Keratinocyte (primary cell): ENCODE data around the gene CBX7. TPM values are rescaled to one million over a fixed set of nuclear protein-coding genes. Genes with fewer than 3 reads are reported as not detected.

Experiments used
- DNase-seq: peaks from one replicate; pipeline ENCODE4 v3.0.0-alpha.2; 2011; ENCODE audit warnings: low read depth, missing footprints, low spot score
- FAIRE-seq: peaks from 2 replicates; lab custom pipeline; 2011; peaks lifted over from hg19 to GRCh38; lab: Jason Lieb, UNC
- H2AFZ ChIP-seq: 2 replicates; pipeline ENCODE4 v1.6.0; 2012; ENCODE audit warnings: low read length, control low read depth, inconsistent platforms; ENCODE audit not compliant: control insufficient read depth
- H3K27ac ChIP-seq: 2 replicates; pipeline ENCODE4 v1.5.1; 2011; ENCODE audit warnings: low read length; ENCODE audit not compliant: control insufficient read depth, insufficient read depth
- H3K27me3 ChIP-seq: 3 replicates; pipeline ENCODE4 v1.6.0; 2011; ENCODE audit warnings: low read length; ENCODE audit not compliant: control insufficient read depth, insufficient read depth; ENCODE audit errors: extremely low read depth
- H3K36me3 ChIP-seq, 2 experiments: 2 replicates in 1 of 2; 3 replicates in 1 of 2; pipeline ENCODE4 v1.5.1; 2011; ENCODE audit warnings: low read length in 2 of 2, mild to moderate bottlenecking in 1 of 2; ENCODE audit not compliant: control insufficient read depth in 2 of 2, insufficient read depth in 2 of 2; ENCODE audit errors: extremely low read depth in 1 of 2
- H3K4me1 ChIP-seq: 3 replicates; pipeline ENCODE4 v1.5.1; 2011; ENCODE audit warnings: low read length; ENCODE audit not compliant: control insufficient read depth, insufficient read depth; ENCODE audit errors: extremely low read depth
- H3K4me2 ChIP-seq: 3 replicates; pipeline ENCODE4 v1.6.0; 2011; ENCODE audit warnings: low read depth, low read length; ENCODE audit not compliant: control insufficient read depth, insufficient read depth; ENCODE audit errors: extremely low read depth
- H3K4me3 ChIP-seq, 3 experiments: fragments of 200-600 bp in 1 of 3; sonication (generic) in 1 of 3; 2 replicates in 2 of 3; 3 replicates in 1 of 3; pipeline ENCODE4 v1.5.1; 2011 to 2016; ENCODE audit warnings: low read length in 3 of 3, mild to moderate bottlenecking in 3 of 3, control low read depth in 2 of 3, inconsistent platforms in 1 of 3, low read depth in 1 of 3, mixed read lengths in 1 of 3, mixed run types in 1 of 3, moderate library complexity in 1 of 3; ENCODE audit not compliant: control insufficient read depth in 2 of 3, insufficient read depth in 2 of 3; ENCODE audit errors: extremely low read depth in 1 of 3
- H3K79me2 ChIP-seq: 2 replicates; pipeline ENCODE4 v1.6.0; 2012; ENCODE audit warnings: low read length; ENCODE audit not compliant: control insufficient read depth, insufficient read depth
- H3K9ac ChIP-seq: 3 replicates; pipeline ENCODE4 v1.6.0; 2011; ENCODE audit warnings: low read length; ENCODE audit not compliant: control insufficient read depth, insufficient read depth; ENCODE audit errors: extremely low read depth
- H3K9me1 ChIP-seq: 3 replicates; pipeline ENCODE4 v1.6.0; 2011; ENCODE audit warnings: low read length; ENCODE audit not compliant: control insufficient read depth, insufficient read depth; ENCODE audit errors: extremely low read depth
- H3K9me3 ChIP-seq: 2 replicates; pipeline ENCODE4 v1.5.1; 2012; ENCODE audit warnings: low read depth, low read length; ENCODE audit not compliant: control insufficient read depth
- H4K20me1 ChIP-seq: 3 replicates; pipeline ENCODE4 v1.6.0; 2011; ENCODE audit warnings: low read length; ENCODE audit not compliant: control insufficient read depth, insufficient read depth; ENCODE audit errors: extremely low read depth
- CTCF ChIP-seq, 3 experiments: IDR thresholded peaks in 1 of 3; conservative IDR thresholded peaks in 1 of 3; optimal IDR thresholded peaks in 1 of 3; 2 replicates in 2 of 3; 3 replicates in 1 of 3; pipeline versions ENCODE3 to v1.5.1; 2011; ENCODE audit warnings: low read length in 3 of 3, mild to moderate bottlenecking in 3 of 3, moderate library complexity in 2 of 3, control low read depth in 1 of 3, inconsistent platforms in 1 of 3; ENCODE audit not compliant: insufficient read depth in 2 of 3; ENCODE audit errors: extremely low read depth in 1 of 3
- EZH2 ChIP-seq: IDR thresholded peaks from one replicate; pipeline ENCODE4 v1.6.1; 2012; ENCODE audit warnings: inconsistent platforms, mild to moderate bottlenecking, low read length, moderate library complexity
- dilution Hi-C: fragments of 300-500 bp; cut with MboI; formaldehyde crosslinking; loops from one replicate; pipeline ENCODE4 v1.7.0; 2020; ENCODE audit warnings: low sequenced_read_pairs; ENCODE audit not compliant: extremely low pct_ligation_motif_present
- polyA plus RNA-seq, 5 experiments: library from polyadenylated mRNA; depleted of rRNA in 3 of 5; stranded (reverse) in 3 of 5; stranded (forward) in 1 of 5; unstranded in 1 of 5; fragments of >200 nt; gene quantifications; 1 replicate in 1 of 5; 2 replicates in 3 of 5; 3 replicates in 1 of 5; pipeline versions ENCODE4 v1.2.1 to v1.2.3, GENCODE V29; 2011 to 2012; ENCODE audit warnings: missing spikeins in 2 of 5, low read depth in 1 of 5, low replicate concordance in 1 of 5

The CBX7 gene
- polyA plus RNA-seq, 1 donor (not counting 4 experiments of a cell fraction or from before 2014, with no cell fraction given), result 1.3 TPM

- H3K27me3 ChIP-seq, result no peaks in the 10 kb centered on the region
- H2AFZ ChIP-seq, result no peak overlapping the region
- no peaks in the 10 kb centered on the region for H4K20me1 ChIP-seq
- H3K9me3 ChIP-seq, result no peaks in the 10 kb centered on the region
- H3K4me2 ChIP-seq, result no peak overlapping the region
- H3K4me3 ChIP-seq, result no peak overlapping the region
- H3K27ac ChIP-seq, result no peak overlapping the region
- H3K9me1 ChIP-seq, result no peaks in the 10 kb centered on the region
- H3K36me3 ChIP-seq, result no peaks in the 10 kb centered on the region
- TF ChIP-seq EZH2, result no peak
- TF ChIP-seq CTCF (optimal IDR thresholded peaks at IDR 0.05 in 1 of 3, IDR thresholded peaks at IDR 0.05 in 1 of 3, conservative IDR thresholded peaks at IDR 0.05 in 1 of 3; ENCODE audit: extremely low read depth in 1 of 3, insufficient read depth in 2 of 3, low read length in 3 of 3), result no peak
- DNase-seq (no peak), FAIRE-seq (no peak)
- dilution Hi-C loops, result no loop called here
- H3K9ac ChIP-seq, result no peak overlapping the region
- peaks cover 2% of the 10 kb centered on the region for H3K4me1 ChIP-seq
- H3K79me2 ChIP-seq, result no peaks in the 10 kb centered on the region
These were observed 29.3 kb upstream of the CBX7 start for GRCh38 chr22:39181778-39182177.

- H3K27ac ChIP-seq, result no peak overlapping the region
- H2AFZ ChIP-seq, result no peak overlapping the region
- no peak overlapping the region for H3K4me3 ChIP-seq
- dilution Hi-C loops, result no loop called here
- H3K27me3 ChIP-seq, result no peaks in the 10 kb centered on the region
- H3K9me1 ChIP-seq, result no peaks in the 10 kb centered on the region
- H3K36me3 ChIP-seq, result no peaks in the 10 kb centered on the region
- no peaks in the 10 kb centered on the region for H3K79me2 ChIP-seq
- TF ChIP-seq EZH2 (no peak), CTCF (optimal IDR thresholded peaks at IDR 0.05 in 1 of 3, IDR thresholded peaks at IDR 0.05 in 1 of 3, conservative IDR thresholded peaks at IDR 0.05 in 1 of 3; ENCODE audit: extremely low read depth in 1 of 3, insufficient read depth in 2 of 3, low read length in 3 of 3) (no peak)
- no peaks in the 10 kb centered on the region for H4K20me1 ChIP-seq
- DNase-seq (no peak), FAIRE-seq (no peak)
- no peaks in the 10 kb centered on the region for H3K9me3 ChIP-seq
- peaks cover 5% of the 10 kb centered on the region for H3K4me1 ChIP-seq
- H3K9ac ChIP-seq, result no peak overlapping the region
- no peak overlapping the region for H3K4me2 ChIP-seq
These were observed 28.9 kb upstream of the CBX7 start for GRCh38 chr22:39181356-39181755.
